IMR-90 (cell line): ENCODE data around the gene PTPRN2. TPM values are rescaled to one million over a fixed set of nuclear protein-coding genes. Genes with fewer than 3 reads are reported as not detected.

Source experiments
- ATAC-seq: fragments of 200-7000 bp; cut with Tn5 transposase; 2 replicates; pipeline ENCODE4 v1.9.1; 2020; ENCODE audit warnings: low read depth, mild to moderate bottlenecking, moderate library complexity
- BruUV-seq: library from RNA; stranded (reverse); fragments of 400-500 nt; replicated peaks from 2 replicates; lab custom pipeline; 2021; lab: Mats Ljungman, UMichigan
- CTCF ChIA-PET: fragments of 300-600 bp; formaldehyde crosslinking; extraction: SDS; loops from one replicate; lab custom pipeline; 2021; ENCODE audit warnings: antibody characterized with exemption; lab: Yijun Ruan, JAX
- POLR2A ChIA-PET: fragments of 300-600 bp; sonication (Branson Sonifier 250); formaldehyde crosslinking; loops from one replicate; lab custom pipeline; 2022; ENCODE audit warnings: antibody characterized with exemption; ENCODE audit not compliant: unreplicated experiment; lab: Charles Lee
- DNase-seq: peaks from one replicate; pipeline ENCODE4 v3.0.0; 2013
- H2AFZ ChIP-seq: replicated peaks from 2 replicates; pipeline ENCODE3; 2013; ENCODE audit warnings: low read length, mild to moderate bottlenecking; ENCODE audit not compliant: poor library complexity
- H2AK5ac ChIP-seq: 2 replicates; pipeline ENCODE4 v1.6.1; 2013; ENCODE audit warnings: low read depth, low read length, inconsistent platforms
- H2AK9ac ChIP-seq: replicated peaks from 2 replicates; pipeline ENCODE3; 2013; ENCODE audit warnings: mild to moderate bottlenecking, low read depth, low read length, moderate library complexity; ENCODE audit not compliant: poor library complexity
- H2BK120ac ChIP-seq: 2 replicates; pipeline ENCODE4 v1.6.1; 2013; ENCODE audit warnings: low read depth, low read length, inconsistent platforms
- H2BK15ac ChIP-seq: 3 replicates; pipeline ENCODE4 v1.6.1; 2013; ENCODE audit warnings: low read depth, low read length, inconsistent platforms
- H2BK20ac ChIP-seq: 2 replicates; pipeline ENCODE4 v1.6.1; 2013; ENCODE audit warnings: low read depth, mild to moderate bottlenecking, inconsistent platforms, low read length, moderate library complexity
- H2BK5ac ChIP-seq: 2 replicates; pipeline ENCODE4 v1.6.1; 2013; ENCODE audit warnings: mild to moderate bottlenecking, low read depth, low read length, inconsistent platforms; ENCODE audit not compliant: poor library complexity, severe bottlenecking
- H3K14ac ChIP-seq: replicated peaks from 2 replicates; pipeline ENCODE4 v1.6.1; 2013; ENCODE audit warnings: low read depth, low read length, inconsistent platforms
- H3K18ac ChIP-seq: 2 replicates; pipeline ENCODE4 v1.6.1; 2013; ENCODE audit warnings: low read depth, low read length, control low read depth
- H3K23ac ChIP-seq: 2 replicates; pipeline ENCODE4 v1.6.1; 2013; ENCODE audit warnings: low read depth, low read length, inconsistent platforms
- H3K27ac ChIP-seq: 2 replicates; pipeline ENCODE4 v1.5.1; 2013; ENCODE audit warnings: mild to moderate bottlenecking, control low read depth, low read length; ENCODE audit not compliant: insufficient read depth
- H3K27me3 ChIP-seq: 2 replicates; pipeline ENCODE4 v1.6.1; 2013; ENCODE audit warnings: low read length; ENCODE audit not compliant: control insufficient read depth, insufficient read depth
- H3K36me3 ChIP-seq: 2 replicates; pipeline ENCODE4 v1.6.1; 2013; ENCODE audit warnings: low read length, mixed read lengths; ENCODE audit not compliant: control insufficient read depth, insufficient read depth
- H3K4ac ChIP-seq: 2 replicates; pipeline ENCODE4 v1.6.1; 2013; ENCODE audit warnings: low read depth, low read length, inconsistent platforms
- H3K4me1 ChIP-seq: 2 replicates; pipeline ENCODE4 v1.6.1; 2013; ENCODE audit warnings: low read length, mixed read lengths; ENCODE audit not compliant: control insufficient read depth, insufficient read depth
- H3K4me2 ChIP-seq: 2 replicates; pipeline ENCODE4 v1.6.1; 2013; ENCODE audit warnings: low read depth, mild to moderate bottlenecking, control low read depth, low read length, moderate library complexity
- H3K4me3 ChIP-seq: 2 replicates; pipeline ENCODE4 v1.5.1; 2013; ENCODE audit warnings: low read depth, mild to moderate bottlenecking, control low read depth, low read length, moderate library complexity; ENCODE audit not compliant: insufficient read depth
- H3K56ac ChIP-seq: 2 replicates; pipeline ENCODE4 v1.6.1; 2013; ENCODE audit warnings: low read length, inconsistent platforms; ENCODE audit not compliant: insufficient read depth; ENCODE audit errors: extremely low read depth
- H3K79me1 ChIP-seq, 2 experiments: 2 replicates each; pipeline ENCODE4 v1.6.1; 2013; ENCODE audit warnings: low read length in 2 of 2, inconsistent platforms in 1 of 2, low read depth in 1 of 2
- H3K9ac ChIP-seq: 2 replicates; pipeline ENCODE4 v1.6.1; 2013; ENCODE audit warnings: low read depth, low read length, control low read depth
- H3K9me1 ChIP-seq: 2 replicates; pipeline ENCODE4 v1.6.1; 2013; ENCODE audit warnings: low read length, inconsistent platforms; ENCODE audit not compliant: insufficient read depth
- H3K9me3 ChIP-seq: 2 replicates; pipeline ENCODE4 v1.6.1; 2013; ENCODE audit warnings: low read length; ENCODE audit not compliant: control insufficient read depth, insufficient read depth
- H4K20me1 ChIP-seq: 2 replicates; pipeline ENCODE4 v1.6.1; 2013; ENCODE audit warnings: low read length, inconsistent platforms; ENCODE audit not compliant: insufficient read depth
- H4K5ac ChIP-seq: 2 replicates; pipeline ENCODE4 v1.6.1; 2013; ENCODE audit warnings: mild to moderate bottlenecking, low read depth, low read length, control low read depth
- H4K8ac ChIP-seq, 2 experiments: 2 replicates each; pipeline ENCODE4 v1.6.1; 2013; ENCODE audit warnings: low read depth in 2 of 2, low read length in 2 of 2, control low read depth in 1 of 2, inconsistent platforms in 1 of 2
- H4K91ac ChIP-seq: 2 replicates; pipeline ENCODE4 v1.6.1; 2013; ENCODE audit warnings: low read depth, low read length, inconsistent platforms; ENCODE audit not compliant: insufficient read depth
- BHLHE40 ChIP-seq: fragments of 150-350 bp; IDR thresholded peaks from 2 replicates; pipeline ENCODE4 v1.6.1; 2016; ENCODE audit warnings: mild to moderate bottlenecking, low read depth, low read length
- CHD1 ChIP-seq: IDR thresholded peaks from 2 replicates; pipeline ENCODE4 v1.6.1; 2012; ENCODE audit warnings: low read depth, low read length, improper control_type of control experiment
- FOS ChIP-seq: fragments of 150-350 bp; IDR thresholded peaks from 2 replicates; pipeline ENCODE4 v1.6.1; 2016; ENCODE audit warnings: low read depth, low read length
- MAZ ChIP-seq: IDR thresholded peaks from 2 replicates; pipeline ENCODE4 v1.6.1; 2012; ENCODE audit warnings: low read depth, mild to moderate bottlenecking, low read length, improper control_type of control experiment, moderate library complexity, borderline replicate concordance
- MXI1 ChIP-seq: IDR thresholded peaks from 2 replicates; pipeline ENCODE4 v1.6.1; 2012; ENCODE audit warnings: low read depth, mild to moderate bottlenecking, low read length, moderate library complexity, borderline replicate concordance
- NFE2L2 ChIP-seq: fragments of 150-350 bp; IDR thresholded peaks from 2 replicates; pipeline ENCODE4 v1.6.1; 2016; ENCODE audit warnings: low read depth, mild to moderate bottlenecking, low read length
- RCOR1 ChIP-seq: IDR thresholded peaks from 2 replicates; pipeline ENCODE4 v1.6.1; 2012; ENCODE audit warnings: mild to moderate bottlenecking, low read length, improper control_type of control experiment; ENCODE audit not compliant: insufficient replicate concordance
- RFX5 ChIP-seq: IDR thresholded peaks from 2 replicates; pipeline ENCODE4 v1.8.0; 2012; ENCODE audit warnings: low read depth, mild to moderate bottlenecking, low read length, moderate library complexity
- WGBS, 2 experiments: methylation state at CpG; one replicate each; pipeline versions ENCODE4 v1.1.5 to v1.1.7; 2013; ENCODE audit warnings: missing lambda C conversion rate in 2 of 2; ENCODE audit not compliant: insufficient read length in 1 of 2; ENCODE audit errors: extremely low coverage in 2 of 2; 5-methylcytosine and 5-hydroxymethylcytosine counted together
- dilution Hi-C: fragments of 300-500 bp; cut with HindIII; formaldehyde crosslinking; loops from one replicate; pipeline ENCODE4 v1.14.3; 2018; ENCODE audit warnings: low sequenced_read_pairs; ENCODE audit not compliant: unreplicated experiment
- in situ Hi-C: fragments of 300-500 bp; cut with MboI; formaldehyde crosslinking; loops from 3 replicates; pipeline ENCODE4 v1.14.3; 2019; ENCODE audit warnings: low sequenced_read_pairs, inconsistent platforms, mixed read lengths
- intact Hi-C: fragments of 100-400 bp; cut with micrococcal nuclease; formaldehyde crosslinking; loops from 2 replicates; pipeline ENCODE4 v1.10.0; 2022
- polyA plus RNA-seq, 3 experiments: library from polyadenylated mRNA; depleted of rRNA; stranded (reverse); fragments of >200 nt; gene quantifications; 2 replicates each; pipeline ENCODE4 v1.2.3, GENCODE V29; 2012; ENCODE audit warnings: low replicate concordance in 1 of 3
- total RNA-seq: library from RNA; depleted of rRNA; stranded (reverse); fragments of >200 nt; gene quantifications from 2 replicates; pipeline ENCODE4 v1.2.3, GENCODE V29; 2012
- TF ChIP-seq, protein P1 (sequence below): fragments of 150-350 bp; IDR thresholded peaks from 2 replicates; pipeline ENCODE4 v1.6.1; 2017; ENCODE audit warnings: mild to moderate bottlenecking, antibody characterized with exemption, low read length, low read depth
- TF ChIP-seq, protein P2 (sequence below): conservative IDR thresholded peaks from 2 replicates; pipeline ENCODE4 v1.5.1; 2012; ENCODE audit warnings: mild to moderate bottlenecking, low read depth, low read length, improper control_type of control experiment
- TF ChIP-seq, protein P3 (sequence below): fragments of 150-350 bp; IDR thresholded peaks from 2 replicates; pipeline ENCODE4 v1.6.1; 2016; ENCODE audit warnings: low read depth, mild to moderate bottlenecking, low read length, moderate library complexity, borderline replicate concordance

Gene PTPRN2
- total and polyA plus RNA-seq, 2 of the 4 experiments (the other 2 are of a cell fraction) = 0.03 TPM; not detected in 1

DNA sequence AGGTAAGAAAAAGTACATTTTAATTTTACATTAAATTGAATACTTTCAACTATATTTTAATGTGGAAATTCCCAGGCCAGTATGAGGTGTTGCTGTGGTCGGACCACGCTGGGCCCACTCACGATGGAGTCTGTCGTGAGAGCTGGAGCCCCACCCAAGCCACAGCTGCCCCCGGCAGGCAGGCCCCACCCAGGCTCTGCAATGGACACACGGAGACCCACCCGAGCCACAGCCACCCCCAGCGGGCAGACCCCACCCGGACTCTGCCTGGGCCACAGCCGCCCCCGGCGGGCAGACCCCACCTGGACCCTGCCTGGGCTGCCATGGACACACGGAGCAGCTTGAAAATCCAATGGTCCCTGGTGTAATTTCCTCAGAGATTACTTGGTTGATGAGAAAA, 141.3 kb downstream of the PTPRN2 start:
- WGBS, 2 experiments = no CpG with 5 or more reads among the region's 13 CpGs
- H3K14ac ChIP-seq = no peak overlapping the region
- no peak for ATAC-seq
- TF ChIP-seq RFX5 (no peak), NFE2L2 (no peak), MXI1 (no peak), FOS (no peak), RCOR1 (no peak), MAZ (no peak), BHLHE40 (no peak), CHD1 (no peak)
- TF ChIP-seq, protein P1, sequence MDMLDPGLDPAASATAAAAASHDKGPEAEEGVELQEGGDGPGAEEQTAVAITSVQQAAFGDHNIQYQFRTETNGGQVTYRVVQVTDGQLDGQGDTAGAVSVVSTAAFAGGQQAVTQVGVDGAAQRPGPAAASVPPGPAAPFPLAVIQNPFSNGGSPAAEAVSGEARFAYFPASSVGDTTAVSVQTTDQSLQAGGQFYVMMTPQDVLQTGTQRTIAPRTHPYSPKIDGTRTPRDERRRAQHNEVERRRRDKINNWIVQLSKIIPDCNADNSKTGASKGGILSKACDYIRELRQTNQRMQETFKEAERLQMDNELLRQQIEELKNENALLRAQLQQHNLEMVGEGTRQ = no peak
- TF ChIP-seq, protein P2, sequence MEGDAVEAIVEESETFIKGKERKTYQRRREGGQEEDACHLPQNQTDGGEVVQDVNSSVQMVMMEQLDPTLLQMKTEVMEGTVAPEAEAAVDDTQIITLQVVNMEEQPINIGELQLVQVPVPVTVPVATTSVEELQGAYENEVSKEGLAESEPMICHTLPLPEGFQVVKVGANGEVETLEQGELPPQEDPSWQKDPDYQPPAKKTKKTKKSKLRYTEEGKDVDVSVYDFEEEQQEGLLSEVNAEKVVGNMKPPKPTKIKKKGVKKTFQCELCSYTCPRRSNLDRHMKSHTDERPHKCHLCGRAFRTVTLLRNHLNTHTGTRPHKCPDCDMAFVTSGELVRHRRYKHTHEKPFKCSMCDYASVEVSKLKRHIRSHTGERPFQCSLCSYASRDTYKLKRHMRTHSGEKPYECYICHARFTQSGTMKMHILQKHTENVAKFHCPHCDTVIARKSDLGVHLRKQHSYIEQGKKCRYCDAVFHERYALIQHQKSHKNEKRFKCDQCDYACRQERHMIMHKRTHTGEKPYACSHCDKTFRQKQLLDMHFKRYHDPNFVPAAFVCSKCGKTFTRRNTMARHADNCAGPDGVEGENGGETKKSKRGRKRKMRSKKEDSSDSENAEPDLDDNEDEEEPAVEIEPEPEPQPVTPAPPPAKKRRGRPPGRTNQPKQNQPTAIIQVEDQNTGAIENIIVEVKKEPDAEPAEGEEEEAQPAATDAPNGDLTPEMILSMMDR = no peak
- TF ChIP-seq, protein P3, sequence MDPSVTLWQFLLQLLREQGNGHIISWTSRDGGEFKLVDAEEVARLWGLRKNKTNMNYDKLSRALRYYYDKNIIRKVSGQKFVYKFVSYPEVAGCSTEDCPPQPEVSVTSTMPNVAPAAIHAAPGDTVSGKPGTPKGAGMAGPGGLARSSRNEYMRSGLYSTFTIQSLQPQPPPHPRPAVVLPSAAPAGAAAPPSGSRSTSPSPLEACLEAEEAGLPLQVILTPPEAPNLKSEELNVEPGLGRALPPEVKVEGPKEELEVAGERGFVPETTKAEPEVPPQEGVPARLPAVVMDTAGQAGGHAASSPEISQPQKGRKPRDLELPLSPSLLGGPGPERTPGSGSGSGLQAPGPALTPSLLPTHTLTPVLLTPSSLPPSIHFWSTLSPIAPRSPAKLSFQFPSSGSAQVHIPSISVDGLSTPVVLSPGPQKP = no peak
- no peak overlapping the region for H2AK9ac ChIP-seq
- intact Hi-C loops (no loop called here), dilution Hi-C loops (no loop called here), in situ Hi-C loops (no loop called here)
- DNase-seq = no peak
- no peak overlapping the region for H2AFZ ChIP-seq
- no peaks in the 10 kb centered on the region for H3K79me1 ChIP-seq
- no peak overlapping the region for H3K4me3 ChIP-seq
- no peaks in the 10 kb centered on the region for H3K9me1 ChIP-seq
- POLR2A ChIA-PET = no interaction called here
- no peak overlapping the region for H3K9ac ChIP-seq
- no peaks in the 10 kb centered on the region for H4K20me1 ChIP-seq
- CTCF ChIA-PET = no interaction called here
- no peak overlapping the region for H2AK5ac ChIP-seq
- H2BK120ac ChIP-seq = no peak overlapping the region
- H3K27me3 ChIP-seq = no peaks in the 10 kb centered on the region
- H3K9me3 ChIP-seq = peaks cover 67% of the 10 kb centered on the region
- H3K23ac ChIP-seq = no peak overlapping the region
- H2BK5ac ChIP-seq = no peak overlapping the region
- H3K4ac ChIP-seq = no peak overlapping the region
- no peak overlapping the region for H4K8ac ChIP-seq
- H2BK20ac ChIP-seq = no peak overlapping the region
- no peaks in the 10 kb centered on the region for H3K4me1 ChIP-seq
- H3K27ac ChIP-seq = no peak overlapping the region
- no peak overlapping the region for H2BK15ac ChIP-seq
- H3K4me2 ChIP-seq = no peak overlapping the region
- H3K36me3 ChIP-seq = no peaks in the 10 kb centered on the region
- no peak overlapping the region for H3K18ac ChIP-seq
- no peak overlapping the region for H4K91ac ChIP-seq
- no peak overlapping the region for H4K5ac ChIP-seq
- BruUV-seq = no TSS peak
- no peak overlapping the region for H3K56ac ChIP-seq
